Measurements from ENCODE around the gene FRAT1.
"Not testable (repeated sequence)": the region's sequence is repeated elsewhere in the genome, so short reads cannot be mapped to it uniquely, and the experiment has no call there.

Gene FRAT1

GRCh38 chr10:97335188-97335619 lies 16.1 kb downstream of the FRAT1 start:
- DNase-seq, result no peak

- DNase-seq, result no peak
Measured at GRCh38 chr10:97336006-97336405, 16.9 kb downstream of the FRAT1 start.

GRCh38 chr10:97336446-97336845 lies 17.4 kb downstream of the FRAT1 start:
- no peak for DNase-seq

GRCh38 chr10:97336942-97337831 lies 18.1 kb downstream of the FRAT1 start:
- DNase-seq, result no peak

GRCh38 chr10:97338041-97338440 lies 19.0 kb downstream of the FRAT1 start:
- no peak for DNase-seq

- no peak for DNase-seq
Measured at GRCh38 chr10:97341416-97341815, 22.3 kb downstream of the FRAT1 start.

- DNase-seq, result not testable (repeated sequence)
Measured at GRCh38 chr10:97343664-97344063, 24.6 kb downstream of the FRAT1 start.

GRCh38 chr10:97347317-97347716 lies 28.2 kb downstream of the FRAT1 start:
- no peak for DNase-seq

GRCh38 chr10:97349752-97350513 lies 30.9 kb downstream of the FRAT1 start:
- no peak for DNase-seq

- DNase-seq, result no peak
Measured at GRCh38 chr10:97353945-97354344, 34.9 kb downstream of the FRAT1 start.

- no peak for DNase-seq
Measured at GRCh38 chr10:97355571-97355975, 36.5 kb downstream of the FRAT1 start.

- DNase-seq, result no peak
Measured at GRCh38 chr10:97356318-97356914, 37.3 kb downstream of the FRAT1 start.

GRCh38 chr10:97356918-97357317 lies 37.8 kb downstream of the FRAT1 start:
- DNase-seq, result no peak

GRCh38 chr10:97358349-97358748 lies 39.3 kb downstream of the FRAT1 start:
- DNase-seq, result no peak

- DNase-seq, result no peak
Measured at GRCh38 chr10:97358781-97359180, 39.7 kb downstream of the FRAT1 start.

GRCh38 chr10:97360705-97361536 lies 41.9 kb downstream of the FRAT1 start:
- DNase-seq, result no peak

- DNase-seq, result no peak
Measured at GRCh38 chr10:97361537-97361901, 42.4 kb downstream of the FRAT1 start.

- no peak for DNase-seq
Measured at GRCh38 chr10:97362310-97363033, 43.4 kb downstream of the FRAT1 start.

- DNase-seq, result no peak
Measured at GRCh38 chr10:97363071-97363470, 44.0 kb downstream of the FRAT1 start.

GRCh38 chr10:97365761-97366351 lies 46.8 kb downstream of the FRAT1 start:
- no peak for DNase-seq

- DNase-seq, result no peak
Measured at GRCh38 chr10:97366572-97366971, 47.5 kb downstream of the FRAT1 start.
